ENCODE results near the gene CFAP52. TPM values are rescaled to one million over a fixed set of nuclear protein-coding genes. Genes with fewer than 3 reads are reported as not detected.

Gene CFAP52
- total and polyA plus RNA-seq, 2 of the 8 experiments (the other 6 are each of a cell fraction or from before 2014, with no cell fraction given): 0.11 TPM; not detected in 1

- no peak for FAIRE-seq
- peaks cover 0 to 12% (median 8%) of the 10 kb centered on the region in 4 experiments; a peak in 6 of 7 replicates for H3K27me3 ChIP-seq (replicated peaks in 1 of 4; ENCODE audit: control insufficient read depth in 3 of 4, extremely low read depth in 1 of 4, insufficient read depth in 3 of 4, low read length in 3 of 4)
- H3K4ac ChIP-seq (replicated peaks; ENCODE audit: insufficient read length, low read depth, low read length): no peak overlapping the region
- no peak overlapping the region for H3K18ac ChIP-seq (ENCODE audit: extremely low read depth, low read length)
- H3K36me3 ChIP-seq (ENCODE audit: control insufficient read depth in 2 of 4, insufficient read depth in 4 of 4, low read length in 3 of 4): no peaks in the 10 kb centered on the region
- H2BK20ac ChIP-seq (ENCODE audit: low read length): no peak overlapping the region
- peaks cover 2 to 6% of the 10 kb centered on the region in 2 experiments for H4K20me1 ChIP-seq (replicated peaks in 1 of 2; ENCODE audit: control insufficient read depth in 1 of 2, insufficient read depth in 2 of 2, low read length in 2 of 2)
- H3K27ac ChIP-seq (ENCODE audit: low read depth, low read length): no peak overlapping the region
- no peak overlapping the region for H3K23ac ChIP-seq (ENCODE audit: insufficient read length)
- 15% methylated on average over 3 of the region's 4 CpGs; no CpG with 5 or more reads in 1 of the 2 experiments for WGBS, 2 experiments (ENCODE audit: extremely low coverage in 1 of 2, insufficient coverage in 1 of 2, insufficient read length in 1 of 2, insufficient replicate concordance in 2 of 2, low coverage in 1 of 2, low lambda C conversion rate in 2 of 2, missing lambda C conversion rate in 1 of 2)
- peak overlapping the region; percentile 85 to 100 for H3K4me2 ChIP-seq (ENCODE audit: insufficient read depth in 1 of 2, low read depth in 2 of 2, low read length in 2 of 2)
- H4K8ac ChIP-seq (ENCODE audit: extremely low read depth, insufficient read depth, low read length): no peak overlapping the region
- POLR2A ChIA-PET (ENCODE audit: partially characterized antibody): interaction anchor here (0.6 to 1.9 kb wide), 3 partner anchors 10 to 22 kb away, joined by 3 to 6 read pairs (median 6); no protein-coding TSS in a partner anchor
- H3K9me3 ChIP-seq (ENCODE audit: insufficient read depth in 2 of 2, low read depth in 1 of 2, low read length in 1 of 2): no peaks in the 10 kb centered on the region
- H2BK5ac ChIP-seq (ENCODE audit: low read depth, low read length): no peak overlapping the region
- H3K14ac ChIP-seq (ENCODE audit: insufficient read length): no peak overlapping the region
- H4K91ac ChIP-seq (replicated peaks; ENCODE audit: insufficient read length, low read length): no peak overlapping the region
- H3K56ac ChIP-seq (replicated peaks; ENCODE audit: insufficient read length, low read depth, low read length): no peak overlapping the region
- H4K5ac ChIP-seq (ENCODE audit: insufficient read length, low read depth, low read length): no peak overlapping the region
- peak overlapping the region; percentile 65 to 78 (median 72); a peak in 6 of 8 replicates for H3K4me3 ChIP-seq (ENCODE audit: extremely low read depth in 1 of 4, insufficient read depth in 2 of 4, low read depth in 3 of 4, low read length in 4 of 4)
- H2AFZ ChIP-seq (ENCODE audit: low read length): no peak overlapping the region
- peaks cover 1 to 18% (median 6%) of the 10 kb centered on the region in 4 experiments; a peak in 5 of 7 replicates for H3K4me1 ChIP-seq (replicated peaks in 1 of 4; ENCODE audit: control insufficient read depth in 3 of 4, insufficient read depth in 4 of 4, low read length in 3 of 4)
- peaks cover 16% of the 10 kb centered on the region for H3K23me2 ChIP-seq (ENCODE audit: low read depth, low read length)
- no peak overlapping the region for H2BK15ac ChIP-seq (ENCODE audit: low read length)
- H2AK5ac ChIP-seq (ENCODE audit: low read depth, low read length): no peak overlapping the region
- no peak for DNase-seq (ENCODE audit: low read depth in 1 of 2, low spot score in 2 of 2)
- H2BK12ac ChIP-seq (ENCODE audit: low read depth, low read length): no peak overlapping the region
- H2BK120ac ChIP-seq (replicated peaks; ENCODE audit: low read depth, low read length): no peak overlapping the region
- no peak overlapping the region for H3K9ac ChIP-seq (replicated peaks in 1 of 4; ENCODE audit: extremely low read depth in 1 of 4, low read depth in 3 of 4, low read length in 3 of 4)
- peaks cover 4 to 37% of the 10 kb centered on the region in 2 experiments; a peak in 3 of 4 replicates for H3K79me2 ChIP-seq (ENCODE audit: control insufficient read depth in 1 of 2, insufficient read depth in 2 of 2, low read length in 2 of 2)
- CTCF ChIA-PET (ENCODE audit: partially characterized antibody): interaction anchor here (2.0 to 2.9 kb wide), 2 partner anchors 27 to 69 kb away, joined by 7 to 17 read pairs; partner anchors contain the start of gene CFAP52
- H3K79me1 ChIP-seq (ENCODE audit: low read depth, low read length): no peaks in the 10 kb centered on the region; the same call in 1 of the 2 replicates
- TF ChIP-seq USF2 (IDR thresholded peaks at IDR 0.05; ENCODE audit: low read length): peak; percentile 31; the same call in 1 of the 2 replicates
- TF ChIP-seq, protein P1, sequence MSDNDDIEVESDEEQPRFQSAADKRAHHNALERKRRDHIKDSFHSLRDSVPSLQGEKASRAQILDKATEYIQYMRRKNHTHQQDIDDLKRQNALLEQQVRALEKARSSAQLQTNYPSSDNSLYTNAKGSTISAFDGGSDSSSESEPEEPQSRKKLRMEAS (IDR thresholded peaks at IDR 0.05): peak; percentile 16; the same call in 1 of the 2 replicates
- no peak for TF ChIP-seq MAFK (IDR thresholded peaks at IDR 0.05; ENCODE audit: low read depth, low read length)
- 0 out of 2 replicates have a peak, but pooled peaks have one; percentile 16 for TF ChIP-seq TAF1 (IDR thresholded peaks at IDR 0.05; ENCODE audit: low read depth, low read length)
- peak; percentile 67; the same call in 1 of the 2 replicates for TF ChIP-seq SP1 (IDR thresholded peaks at IDR 0.05; ENCODE audit: low read depth, low read length)
- no peak for TF ChIP-seq PHF8 (conservative IDR thresholded peaks at IDR 0.05; ENCODE audit: low read depth, low read length)
- TF ChIP-seq SIN3A (conservative IDR thresholded peaks at IDR 0.05 in 1 of 2, IDR thresholded peaks at IDR 0.05 in 1 of 2; ENCODE audit: low read depth in 1 of 2, low read length in 2 of 2): peak; percentile 25 to 44; a peak in 1 of 4 replicates
Measured at GRCh38 chr17:9647014-9647413, 70.6 kb downstream of the CFAP52 start.

Data from H1 (cell line).